Liver (tissue), 9 donors: ENCODE results near the gene PEX5. TPM values are rescaled to one million over a fixed set of nuclear protein-coding genes. Genes with fewer than 3 reads are reported as not detected.

Experiments
- DNase-seq: peaks from one replicate; pipeline ENCODE4 v3.0.0-alpha.2; 2017; ENCODE audit warnings: low spot score
- H3K27ac ChIP-seq, 2 donors: one replicate each; pipeline ENCODE4 v1.7.0; 2013; ENCODE audit warnings: inconsistent platforms in 2 of 2, low read length in 2 of 2, control low read depth in 1 of 2, low read depth in 1 of 2, mild to moderate bottlenecking in 1 of 2
- H3K27me3 ChIP-seq, 4 donors: one replicate each; pipeline versions ENCODE4 v1.6.1 to v1.7.0; 2013; ENCODE audit warnings: low read length in 3 of 4, inconsistent platforms in 1 of 4, mild to moderate bottlenecking in 1 of 4, moderate library complexity in 1 of 4; ENCODE audit not compliant: control insufficient read depth in 4 of 4, insufficient read depth in 4 of 4
- H3K36me3 ChIP-seq, 4 donors: one replicate each; pipeline versions ENCODE4 v1.6.1 to v1.7.0; 2013; ENCODE audit warnings: low read length in 3 of 4, mild to moderate bottlenecking in 3 of 4, low read depth in 1 of 4, moderate library complexity in 1 of 4; ENCODE audit not compliant: control insufficient read depth in 4 of 4, insufficient read depth in 3 of 4
- H3K4me1 ChIP-seq, 4 donors: one replicate each; pipeline versions ENCODE4 v1.6.1 to v1.7.0; 2013; ENCODE audit warnings: low read length in 3 of 4, mild to moderate bottlenecking in 3 of 4, moderate library complexity in 1 of 4; ENCODE audit not compliant: control insufficient read depth in 4 of 4, insufficient read depth in 4 of 4
- H3K4me3 ChIP-seq, 3 donors: one replicate each; pipeline versions ENCODE4 v1.6.1 to v1.7.0; 2013; ENCODE audit warnings: low read length in 3 of 3, control low read depth in 1 of 3, low read depth in 1 of 3, mild to moderate bottlenecking in 1 of 3
- H3K9ac ChIP-seq, 2 donors: one replicate each; pipeline ENCODE4 v1.7.0; 2013; ENCODE audit warnings: low read length in 2 of 2, mild to moderate bottlenecking in 2 of 2, moderate library complexity in 2 of 2, control low read depth in 1 of 2, low read depth in 1 of 2
- H3K9me3 ChIP-seq, 4 donors: one replicate each; pipeline versions ENCODE4 v1.6.1 to v1.7.0; 2013; ENCODE audit warnings: low read length in 3 of 4; ENCODE audit not compliant: control insufficient read depth in 4 of 4
- ATF3 ChIP-seq: IDR thresholded peaks from 2 replicates; pipeline ENCODE4 v1.6.1; 2016; ENCODE audit warnings: antibody characterized with exemption
- CTCF ChIP-seq: fragments of 150-350 bp; IDR thresholded peaks from 2 replicates; pipeline ENCODE4 v1.5.1; 2017; ENCODE audit warnings: improper control_type of control experiment, low read depth, low read length; ENCODE audit not compliant: missing input control
- EGR1 ChIP-seq, 2 donors: IDR thresholded peaks; 2 replicates each; pipeline ENCODE4 v1.6.1; 2016 to 2018; ENCODE audit warnings: antibody characterized with exemption in 2 of 2, low read depth in 2 of 2
- FOXA1 ChIP-seq: IDR thresholded peaks from 2 replicates; pipeline ENCODE4 v1.6.1; 2016; ENCODE audit warnings: antibody characterized with exemption
- FOXA2 ChIP-seq: IDR thresholded peaks from 2 replicates; pipeline ENCODE4 v1.6.1; 2016; ENCODE audit warnings: antibody characterized with exemption
- GABPA ChIP-seq, 2 donors: IDR thresholded peaks in 1 of 2; conservative IDR thresholded peaks in 1 of 2; 2 replicates each; pipeline ENCODE4 v1.6.1; 2016; ENCODE audit warnings: antibody characterized with exemption in 2 of 2, mild to moderate bottlenecking in 1 of 2, moderate library complexity in 1 of 2
- HNF4A ChIP-seq, 2 donors: conservative IDR thresholded peaks; 2 replicates each; pipeline ENCODE4 v1.6.1; 2016; ENCODE audit warnings: antibody characterized with exemption in 2 of 2, mild to moderate bottlenecking in 2 of 2
- HNF4G ChIP-seq: IDR thresholded peaks from 2 replicates; pipeline ENCODE4 v1.6.1; 2016; ENCODE audit warnings: antibody characterized with exemption
- JUND ChIP-seq, 2 donors: IDR thresholded peaks; 2 replicates each; pipeline ENCODE4 v1.6.1; 2016; ENCODE audit warnings: antibody characterized with exemption in 2 of 2
- NR2F2 ChIP-seq: IDR thresholded peaks from 2 replicates; pipeline ENCODE4 v1.6.1; 2016; ENCODE audit warnings: antibody characterized with exemption
- RAD21 ChIP-seq, 2 donors: IDR thresholded peaks; 2 replicates each; pipeline ENCODE4 v1.6.1; 2016; ENCODE audit warnings: antibody characterized with exemption in 2 of 2, mild to moderate bottlenecking in 2 of 2
- RXRA ChIP-seq, 2 donors: IDR thresholded peaks; 2 replicates each; pipeline ENCODE4 v1.6.1; 2017 to 2018; ENCODE audit warnings: antibody characterized with exemption in 2 of 2, mild to moderate bottlenecking in 1 of 2
- SP1 ChIP-seq: IDR thresholded peaks from 2 replicates; pipeline ENCODE4 v1.6.1; 2018; ENCODE audit warnings: antibody characterized with exemption, mild to moderate bottlenecking
- TAF1 ChIP-seq: conservative IDR thresholded peaks from 2 replicates; pipeline ENCODE4 v1.6.1; 2016; ENCODE audit warnings: antibody characterized with exemption, mild to moderate bottlenecking
- YY1 ChIP-seq: IDR thresholded peaks from 2 replicates; pipeline ENCODE4 v1.6.1; 2016; ENCODE audit warnings: antibody characterized with exemption, mild to moderate bottlenecking
- WGBS: extraction: QIAGEN DNeasy Blood & Tissue Kit; methylation state at CpG from one replicate; pipeline ENCODE4 v1.1.7; 2013; 5-methylcytosine and 5-hydroxymethylcytosine counted together
- polyA plus RNA-seq, 2 donors: library from polyadenylated mRNA; stranded (reverse) in 1 of 2; unstranded in 1 of 2; fragments of 200-250 nt in 1 of 2; fragments of >200 nt in 1 of 2; fragmentation: Nextera tagmentation in 1 of 2; extraction: Ambion mirVana in 1 of 2; gene quantifications; one replicate each; pipeline versions ENCODE4 v1.2.1 to v1.2.3, GENCODE V29; 2013 to 2015
- total RNA-seq, 2 donors: library from RNA; depleted of rRNA; stranded (reverse); fragments of >200 nt; gene quantifications; one replicate each; pipeline ENCODE4 v1.2.3, GENCODE V29; 2014
- TF ChIP-seq, protein P1 (sequence below): IDR thresholded peaks from 2 replicates; pipeline ENCODE4 v1.6.1; 2016; ENCODE audit warnings: antibody characterized with exemption
- TF ChIP-seq, protein P2 (sequence below): IDR thresholded peaks from 2 replicates; pipeline ENCODE4 v1.6.1; 2016; ENCODE audit warnings: antibody characterized with exemption
- TF ChIP-seq, protein P3 (sequence below): IDR thresholded peaks from 2 replicates; pipeline ENCODE4 v1.6.1; 2016; ENCODE audit warnings: antibody characterized with exemption, mild to moderate bottlenecking
- donor health status: healthy.
- donor health status: healthy.
- donor health status: healthy.
- donor health status: healthy.
- donor health status: healthy.

The PEX5 gene
- total and polyA plus RNA-seq, 4 donors, result 5.7 to 37.9 (median 22.8) TPM

- no peaks in the 10 kb centered on the region for H3K27me3 ChIP-seq
- peaks cover 4 to 31% (median 27%) of the 10 kb centered on the region in 4 donors for H3K36me3 ChIP-seq
- peak overlapping the region; percentile 22 to 27 for H3K27ac ChIP-seq
- DNase-seq, result no peak
- TF ChIP-seq HNF4G (peak; percentile 51), EGR1 (IDR thresholded peaks at IDR 0.05; ENCODE audit: low read depth in 2 of 2) (no peak), SP1 (peak; percentile 30), GABPA (IDR thresholded peaks at IDR 0.05 in 1 of 2, conservative IDR thresholded peaks at IDR 0.05 in 1 of 2) (no peak), FOXA2 (no peak), CTCF (no peak), ATF3 (no peak), RXRA (IDR thresholded peaks at IDR 0.05) (peak; percentile 38 to 65), FOXA1 (no peak), TAF1 (no peak), HNF4A (conservative IDR thresholded peaks at IDR 0.05) (peak; percentile 82 to 92), YY1 (peak; percentile 14), NR2F2 (no peak), RAD21 (IDR thresholded peaks at IDR 0.05) (peak; percentile 10 to 12), JUND (IDR thresholded peaks at IDR 0.05) (peak in 1 of 2 donors; percentile 29)
- TF ChIP-seq, protein P1, sequence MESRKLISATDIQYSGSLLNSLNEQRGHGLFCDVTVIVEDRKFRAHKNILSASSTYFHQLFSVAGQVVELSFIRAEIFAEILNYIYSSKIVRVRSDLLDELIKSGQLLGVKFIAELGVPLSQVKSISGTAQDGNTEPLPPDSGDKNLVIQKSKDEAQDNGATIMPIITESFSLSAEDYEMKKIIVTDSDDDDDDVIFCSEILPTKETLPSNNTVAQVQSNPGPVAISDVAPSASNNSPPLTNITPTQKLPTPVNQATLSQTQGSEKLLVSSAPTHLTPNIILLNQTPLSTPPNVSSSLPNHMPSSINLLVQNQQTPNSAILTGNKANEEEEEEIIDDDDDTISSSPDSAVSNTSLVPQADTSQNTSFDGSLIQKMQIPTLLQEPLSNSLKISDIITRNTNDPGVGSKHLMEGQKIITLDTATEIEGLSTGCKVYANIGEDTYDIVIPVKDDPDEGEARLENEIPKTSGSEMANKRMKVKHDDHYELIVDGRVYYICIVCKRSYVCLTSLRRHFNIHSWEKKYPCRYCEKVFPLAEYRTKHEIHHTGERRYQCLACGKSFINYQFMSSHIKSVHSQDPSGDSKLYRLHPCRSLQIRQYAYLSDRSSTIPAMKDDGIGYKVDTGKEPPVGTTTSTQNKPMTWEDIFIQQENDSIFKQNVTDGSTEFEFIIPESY, result peak; percentile 15
- TF ChIP-seq, protein P2, sequence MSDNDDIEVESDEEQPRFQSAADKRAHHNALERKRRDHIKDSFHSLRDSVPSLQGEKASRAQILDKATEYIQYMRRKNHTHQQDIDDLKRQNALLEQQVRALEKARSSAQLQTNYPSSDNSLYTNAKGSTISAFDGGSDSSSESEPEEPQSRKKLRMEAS, result peak; percentile 43
- TF ChIP-seq, protein P3, sequence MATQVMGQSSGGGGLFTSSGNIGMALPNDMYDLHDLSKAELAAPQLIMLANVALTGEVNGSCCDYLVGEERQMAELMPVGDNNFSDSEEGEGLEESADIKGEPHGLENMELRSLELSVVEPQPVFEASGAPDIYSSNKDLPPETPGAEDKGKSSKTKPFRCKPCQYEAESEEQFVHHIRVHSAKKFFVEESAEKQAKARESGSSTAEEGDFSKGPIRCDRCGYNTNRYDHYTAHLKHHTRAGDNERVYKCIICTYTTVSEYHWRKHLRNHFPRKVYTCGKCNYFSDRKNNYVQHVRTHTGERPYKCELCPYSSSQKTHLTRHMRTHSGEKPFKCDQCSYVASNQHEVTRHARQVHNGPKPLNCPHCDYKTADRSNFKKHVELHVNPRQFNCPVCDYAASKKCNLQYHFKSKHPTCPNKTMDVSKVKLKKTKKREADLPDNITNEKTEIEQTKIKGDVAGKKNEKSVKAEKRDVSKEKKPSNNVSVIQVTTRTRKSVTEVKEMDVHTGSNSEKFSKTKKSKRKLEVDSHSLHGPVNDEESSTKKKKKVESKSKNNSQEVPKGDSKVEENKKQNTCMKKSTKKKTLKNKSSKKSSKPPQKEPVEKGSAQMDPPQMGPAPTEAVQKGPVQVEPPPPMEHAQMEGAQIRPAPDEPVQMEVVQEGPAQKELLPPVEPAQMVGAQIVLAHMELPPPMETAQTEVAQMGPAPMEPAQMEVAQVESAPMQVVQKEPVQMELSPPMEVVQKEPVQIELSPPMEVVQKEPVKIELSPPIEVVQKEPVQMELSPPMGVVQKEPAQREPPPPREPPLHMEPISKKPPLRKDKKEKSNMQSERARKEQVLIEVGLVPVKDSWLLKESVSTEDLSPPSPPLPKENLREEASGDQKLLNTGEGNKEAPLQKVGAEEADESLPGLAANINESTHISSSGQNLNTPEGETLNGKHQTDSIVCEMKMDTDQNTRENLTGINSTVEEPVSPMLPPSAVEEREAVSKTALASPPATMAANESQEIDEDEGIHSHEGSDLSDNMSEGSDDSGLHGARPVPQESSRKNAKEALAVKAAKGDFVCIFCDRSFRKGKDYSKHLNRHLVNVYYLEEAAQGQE, result no peak
- no peaks in the 10 kb centered on the region for H3K9me3 ChIP-seq
- H3K4me1 ChIP-seq, result peaks cover 0 to 47% (median 42%) of the 10 kb centered on the region in 4 donors
- WGBS, result 40% methylated on average over 6 of the region's 6 CpGs
- no peak overlapping the region for H3K4me3 ChIP-seq
- H3K9ac ChIP-seq, result no peak overlapping the region
Measured at GRCh38 chr12:7151532-7151931, 38.0 kb upstream of the PEX5 start.
